ENCODE measurements around the gene CARD19.

Gene CARD19

DNA sequence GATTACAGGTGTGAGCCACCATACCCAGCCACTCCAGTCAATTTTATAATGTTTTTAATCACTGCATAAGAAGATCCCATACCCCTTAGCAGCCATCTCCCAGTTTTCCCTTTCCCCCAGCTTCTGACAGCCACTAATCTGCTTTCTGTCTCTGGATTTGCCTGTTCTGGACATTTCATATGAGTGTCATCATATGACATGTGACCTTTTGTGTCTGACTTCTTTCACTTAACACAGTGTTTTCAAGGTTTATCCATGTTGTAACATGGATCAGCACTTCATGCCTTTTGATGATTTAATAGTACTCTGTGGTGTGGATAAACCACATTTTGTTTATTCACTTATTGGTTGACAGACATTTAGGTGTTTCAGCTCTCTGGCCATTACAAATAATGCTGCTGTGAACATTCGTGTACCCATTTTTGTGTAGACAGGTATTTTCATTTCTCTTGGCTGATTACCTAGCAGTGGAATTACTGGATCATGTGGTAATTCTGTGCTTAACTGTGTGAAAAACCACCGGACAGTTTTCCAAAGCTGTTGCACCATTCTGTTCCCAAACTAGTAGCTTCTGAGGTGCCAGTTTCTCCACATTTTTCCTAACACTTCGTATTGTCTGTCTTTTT, 28.9 kb upstream of the CARD19 start:
- TF ChIP-seq, protein P1, sequence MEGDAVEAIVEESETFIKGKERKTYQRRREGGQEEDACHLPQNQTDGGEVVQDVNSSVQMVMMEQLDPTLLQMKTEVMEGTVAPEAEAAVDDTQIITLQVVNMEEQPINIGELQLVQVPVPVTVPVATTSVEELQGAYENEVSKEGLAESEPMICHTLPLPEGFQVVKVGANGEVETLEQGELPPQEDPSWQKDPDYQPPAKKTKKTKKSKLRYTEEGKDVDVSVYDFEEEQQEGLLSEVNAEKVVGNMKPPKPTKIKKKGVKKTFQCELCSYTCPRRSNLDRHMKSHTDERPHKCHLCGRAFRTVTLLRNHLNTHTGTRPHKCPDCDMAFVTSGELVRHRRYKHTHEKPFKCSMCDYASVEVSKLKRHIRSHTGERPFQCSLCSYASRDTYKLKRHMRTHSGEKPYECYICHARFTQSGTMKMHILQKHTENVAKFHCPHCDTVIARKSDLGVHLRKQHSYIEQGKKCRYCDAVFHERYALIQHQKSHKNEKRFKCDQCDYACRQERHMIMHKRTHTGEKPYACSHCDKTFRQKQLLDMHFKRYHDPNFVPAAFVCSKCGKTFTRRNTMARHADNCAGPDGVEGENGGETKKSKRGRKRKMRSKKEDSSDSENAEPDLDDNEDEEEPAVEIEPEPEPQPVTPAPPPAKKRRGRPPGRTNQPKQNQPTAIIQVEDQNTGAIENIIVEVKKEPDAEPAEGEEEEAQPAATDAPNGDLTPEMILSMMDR (conservative IDR thresholded peaks at IDR 0.05), result no peak
- no peak for TF ChIP-seq ZFX (IDR thresholded peaks at IDR 0.05)
- H3K27ac ChIP-seq, result no peak overlapping the region

DNA sequence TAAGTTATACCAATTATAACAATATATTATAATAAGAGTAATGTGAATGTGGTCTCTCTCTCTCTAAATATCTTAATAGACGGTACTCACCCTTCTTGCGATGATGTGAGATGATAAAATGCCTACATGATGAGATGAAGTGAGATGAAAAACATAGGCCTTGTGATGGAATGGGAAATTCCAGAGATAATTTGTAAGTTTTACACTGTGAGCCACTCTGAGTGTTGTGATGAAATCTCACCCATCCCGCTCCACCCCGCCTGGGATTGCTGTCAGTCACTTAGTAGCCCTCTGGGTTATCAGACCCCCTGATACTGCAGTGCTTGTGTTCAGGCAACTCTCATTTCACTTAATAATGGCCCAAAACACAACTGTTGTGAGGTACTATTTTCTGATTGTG, 27.1 kb upstream of the CARD19 start:
- no peak overlapping the region for H3K27ac ChIP-seq
- TF ChIP-seq, protein P1 (conservative IDR thresholded peaks at IDR 0.05), result no peak
- no peak for TF ChIP-seq ZFX (IDR thresholded peaks at IDR 0.05)

DNA sequence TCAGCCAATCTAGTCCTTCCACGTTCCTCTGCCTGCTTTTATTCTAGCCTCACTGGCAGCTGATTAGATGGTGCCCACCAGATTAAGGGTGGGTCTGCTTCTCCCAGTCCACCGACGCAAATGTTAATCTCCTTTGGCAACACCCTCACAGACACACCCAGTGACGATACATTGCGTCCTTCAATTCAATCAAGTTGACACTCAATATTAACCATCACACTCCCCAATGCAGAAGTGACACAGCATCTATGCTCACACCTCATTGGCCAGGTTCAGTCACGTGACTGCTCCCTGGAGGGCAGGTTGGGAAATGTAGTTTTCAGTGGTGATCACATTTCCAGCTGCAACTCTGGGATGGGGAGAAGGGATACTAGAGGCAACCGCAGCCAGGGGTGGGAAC, 24.6 kb upstream of the CARD19 start:
- no peak overlapping the region for H3K27ac ChIP-seq
- TF ChIP-seq, protein P1 (conservative IDR thresholded peaks at IDR 0.05), result no peak
- TF ChIP-seq ZFX (IDR thresholded peaks at IDR 0.05), result no peak

DNA sequence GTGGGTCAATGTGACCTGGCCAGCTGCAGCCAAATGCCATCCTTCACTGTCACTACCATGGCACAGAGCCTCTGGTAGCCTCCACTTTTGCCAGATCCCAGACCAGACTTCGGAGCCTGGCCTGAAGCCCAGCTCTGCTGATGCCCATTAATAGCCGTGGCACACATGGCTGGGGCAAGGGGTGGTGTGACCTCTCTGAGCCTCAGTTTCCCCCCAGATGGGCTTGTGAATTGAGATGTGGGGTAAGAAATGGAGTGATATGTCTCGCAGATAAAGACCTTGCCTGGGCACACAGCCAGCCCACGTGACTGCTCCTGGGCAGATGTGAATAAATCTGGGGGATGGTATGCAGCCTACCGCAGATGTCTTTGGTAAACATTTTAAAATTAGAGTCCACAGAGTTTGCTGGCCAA, 23.6 kb upstream of the CARD19 start:
- no peak for TF ChIP-seq ZFX (IDR thresholded peaks at IDR 0.05)
- TF ChIP-seq, protein P1 (conservative IDR thresholded peaks at IDR 0.05), result no peak
- H3K27ac ChIP-seq, result no peak overlapping the region

DNA sequence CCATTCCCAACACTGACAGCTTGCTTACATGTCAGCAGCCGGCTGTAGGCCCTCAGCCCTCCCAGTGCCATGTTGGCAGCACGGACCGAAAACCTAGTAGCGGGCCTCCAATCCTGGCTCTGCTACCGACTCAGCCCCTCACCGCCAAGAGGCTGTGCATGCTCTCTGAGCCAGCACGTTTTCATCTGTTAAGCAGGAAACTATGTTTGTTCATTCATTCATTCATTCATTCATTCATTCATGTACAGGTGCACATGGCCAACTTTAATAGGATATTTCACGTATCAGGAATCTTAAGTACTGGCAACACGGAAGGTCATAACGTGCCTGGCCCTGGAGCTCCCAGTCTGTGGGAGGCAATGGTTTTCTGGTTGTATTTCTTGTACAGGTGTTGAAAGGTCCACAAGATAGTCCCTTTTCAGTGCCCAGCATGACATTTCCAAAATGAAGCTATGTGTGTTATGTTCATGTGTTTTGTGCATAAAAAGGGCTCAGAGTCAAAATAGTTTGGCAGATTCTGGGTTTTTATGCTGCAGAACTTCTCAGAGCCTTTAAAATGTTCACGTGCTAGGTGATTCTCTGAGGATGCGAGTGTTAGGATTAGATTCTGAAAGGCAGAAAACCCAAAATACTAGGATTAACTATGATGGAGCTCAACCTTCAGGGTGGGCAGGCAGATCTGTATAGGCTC, 19.8 kb upstream of the CARD19 start:
- no peak overlapping the region for H3K27ac ChIP-seq
- TF ChIP-seq, protein P1 (conservative IDR thresholded peaks at IDR 0.05), result no peak
- no peak for TF ChIP-seq ZFX (IDR thresholded peaks at IDR 0.05)

DNA sequence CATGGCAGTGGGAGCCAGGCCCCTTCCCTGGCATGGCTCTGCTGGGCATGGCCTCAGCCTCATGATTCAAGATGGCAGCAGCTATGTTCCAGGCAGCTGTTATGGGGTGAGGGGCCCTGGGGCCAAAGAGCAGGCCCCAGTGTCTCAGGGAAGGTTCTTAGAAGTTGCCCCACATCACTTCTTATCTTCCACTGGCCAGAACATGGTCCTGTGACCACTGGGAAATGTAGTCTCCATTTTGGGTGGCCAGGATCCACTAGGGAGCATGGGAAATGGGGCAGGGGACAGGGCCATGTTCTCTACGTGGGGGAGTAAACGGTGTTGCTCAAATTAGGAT, 19.3 kb upstream of the CARD19 start:
- TF ChIP-seq, protein P1 (conservative IDR thresholded peaks at IDR 0.05), result no peak
- TF ChIP-seq ZFX (IDR thresholded peaks at IDR 0.05), result no peak
- H3K27ac ChIP-seq, result no peak overlapping the region

DNA sequence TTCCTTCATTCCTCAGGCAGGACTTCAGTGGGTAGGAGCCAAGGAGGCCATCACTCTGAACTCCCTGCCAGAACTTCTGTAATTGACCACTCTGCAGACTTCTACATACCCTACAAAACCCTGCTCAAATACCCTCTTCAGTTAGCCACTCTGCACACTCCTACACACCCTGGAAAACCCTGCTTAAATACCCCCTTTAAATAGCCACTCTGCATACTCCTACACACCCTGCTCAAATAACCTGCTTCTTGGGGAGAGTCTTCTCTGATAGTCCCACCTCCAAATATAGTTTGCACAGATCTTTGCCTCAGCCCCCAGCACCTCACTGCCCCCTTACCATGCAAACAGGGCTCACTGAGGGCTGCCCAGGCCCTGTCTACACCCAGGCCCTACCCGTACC, 18.6 kb upstream of the CARD19 start:
- H3K27ac ChIP-seq, result no peak overlapping the region

More for the DNA sequence above, 18.6 kb upstream of the CARD19 start:
- TF ChIP-seq, protein P1 (conservative IDR thresholded peaks at IDR 0.05), result no peak
- no peak for TF ChIP-seq ZFX (IDR thresholded peaks at IDR 0.05)

Data from C4-2B (cell line).